Endothelial cell of umbilical vein (primary cell): Measurements from ENCODE around the gene HSD3B7. TPM values are rescaled to one million over a fixed set of nuclear protein-coding genes. Genes with fewer than 3 reads are reported as not detected.

Experiments used
- BruUV-seq: library from RNA; stranded (reverse); fragments of 400-500 nt; replicated peaks from 2 replicates; lab custom pipeline; 2021; lab: Mats Ljungman, UMichigan
- CTCF ChIA-PET: fragments of 300-600, 350-600 bp; sonication (Branson Sonifier 250); formaldehyde crosslinking; loops from one replicate; lab custom pipeline; 2021; ENCODE audit warnings: antibody characterized with exemption, inconsistent platforms; lab: Charles Lee
- POLR2A ChIA-PET: fragments of 300-600, 350-600 bp; sonication (Branson Sonifier 250); formaldehyde crosslinking; loops from one replicate; lab custom pipeline; 2021; ENCODE audit warnings: antibody characterized with exemption, inconsistent platforms; lab: Charles Lee
- DNase-seq: peaks from one replicate; pipeline ENCODE4 v3.0.0-alpha.2; 2011; ENCODE audit warnings: low read depth, low spot score
- FAIRE-seq: peaks from 2 replicates; lab custom pipeline; 2011; peaks lifted over from hg19 to GRCh38; lab: Jason Lieb, UNC
- H2AFZ ChIP-seq: 2 replicates; pipeline ENCODE4 v1.6.0; 2012; ENCODE audit warnings: low read depth, low read length, control low read depth, inconsistent platforms
- H3K27ac ChIP-seq: 2 replicates; pipeline ENCODE4 v1.5.1; 2011; ENCODE audit warnings: low read depth, mild to moderate bottlenecking, control low read depth, low read length, moderate library complexity; ENCODE audit not compliant: insufficient read depth
- H3K27me3 ChIP-seq, 2 experiments: 2 replicates each; pipeline versions ENCODE4 v1.6.0 to v1.6.1; 2011; ENCODE audit warnings: low read length in 2 of 2, mixed read lengths in 1 of 2; ENCODE audit not compliant: control insufficient read depth in 2 of 2, insufficient read depth in 2 of 2
- H3K36me3 ChIP-seq, 2 experiments: 2 replicates in 1 of 2; 3 replicates in 1 of 2; pipeline ENCODE4 v1.5.1; 2011; ENCODE audit warnings: low read length in 2 of 2, mild to moderate bottlenecking in 1 of 2, moderate library complexity in 1 of 2; ENCODE audit not compliant: control insufficient read depth in 2 of 2, insufficient read depth in 2 of 2; ENCODE audit errors: extremely low read depth in 1 of 2
- H3K4me1 ChIP-seq: 3 replicates; pipeline ENCODE4 v1.5.1; 2011; ENCODE audit warnings: mild to moderate bottlenecking, low read length; ENCODE audit not compliant: control insufficient read depth, insufficient read depth; ENCODE audit errors: extremely low read depth
- H3K4me2 ChIP-seq: 2 replicates; pipeline ENCODE4 v1.6.1; 2011; ENCODE audit warnings: low read length, control low read depth, mixed read lengths; ENCODE audit not compliant: insufficient read depth
- H3K4me3 ChIP-seq, 3 experiments: fragments of 200-600 bp in 1 of 3; sonication (generic), shearing (Covaris generic) in 1 of 3; replicated peaks in 1 of 3; 2 replicates each; pipeline ENCODE4 v1.5.1; 2011 to 2016; ENCODE audit warnings: control low read depth in 3 of 3, low read length in 3 of 3, mild to moderate bottlenecking in 2 of 3, inconsistent platforms in 1 of 3, low read depth in 1 of 3, moderate library complexity in 1 of 3; ENCODE audit not compliant: insufficient read depth in 1 of 3
- H3K79me2 ChIP-seq: 2 replicates; pipeline ENCODE4 v1.6.0; 2012; ENCODE audit warnings: low read length, inconsistent platforms; ENCODE audit not compliant: control insufficient read depth, insufficient read depth
- H3K9ac ChIP-seq: replicated peaks from 2 replicates; pipeline ENCODE3; 2011; ENCODE audit warnings: low read length, control low read depth; ENCODE audit not compliant: insufficient read depth; ENCODE audit errors: extremely low read depth
- H3K9me1 ChIP-seq: replicated peaks from 3 replicates; pipeline ENCODE4 v1.6.0; 2011; ENCODE audit warnings: mild to moderate bottlenecking, low read length; ENCODE audit not compliant: control insufficient read depth, insufficient read depth; ENCODE audit errors: extremely low read depth
- H3K9me3 ChIP-seq: replicated peaks from 2 replicates; pipeline ENCODE4 v1.5.1; 2012; ENCODE audit warnings: low read length, inconsistent platforms; ENCODE audit not compliant: control insufficient read depth, insufficient read depth
- H4K20me1 ChIP-seq: replicated peaks from 2 replicates; pipeline ENCODE3; 2011; ENCODE audit warnings: mild to moderate bottlenecking, low read length; ENCODE audit not compliant: control insufficient read depth, insufficient read depth; ENCODE audit errors: extremely low read depth
- EZH2 ChIP-seq: IDR thresholded peaks from 2 replicates; pipeline ENCODE4 v1.6.1; 2012; ENCODE audit warnings: borderline replicate concordance, low read depth, mild to moderate bottlenecking, moderate library complexity, low read length, inconsistent platforms; ENCODE audit not compliant: severe bottlenecking
- FOS ChIP-seq: IDR thresholded peaks from 2 replicates; pipeline ENCODE4 v1.6.1; 2011; ENCODE audit warnings: mild to moderate bottlenecking, low read length, moderate library complexity, borderline replicate concordance; ENCODE audit not compliant: insufficient read depth
- GATA2 ChIP-seq: IDR thresholded peaks from 2 replicates; pipeline ENCODE4 v1.7.0; 2011; ENCODE audit warnings: low read depth, mild to moderate bottlenecking, moderate library complexity, mixed read lengths, low read length; ENCODE audit not compliant: insufficient read length, insufficient read depth
- JUN ChIP-seq: IDR thresholded peaks from 2 replicates; pipeline ENCODE4 v1.6.1; 2011; ENCODE audit warnings: borderline replicate concordance, low read depth; ENCODE audit not compliant: insufficient read length, insufficient read depth
- MYC ChIP-seq: IDR thresholded peaks from one replicate; pipeline ENCODE4 v1.6.1; 2011; ENCODE audit warnings: mild to moderate bottlenecking, low read depth, low read length
- POLR2AphosphoS5 ChIP-seq: IDR thresholded peaks from 2 replicates; pipeline ENCODE4 v1.6.1; 2012; ENCODE audit warnings: low read depth, mild to moderate bottlenecking, control low read depth, low read length, moderate library complexity; ENCODE audit not compliant: insufficient read depth
- dilution Hi-C: fragments of 300-500 bp; cut with MboI; formaldehyde crosslinking; loops from one replicate; pipeline ENCODE4 v1.15.0; 2019; ENCODE audit warnings: low sequenced_read_pairs; ENCODE audit not compliant: extremely low pct_ligation_motif_present
- intact Hi-C: fragments of 100-400 bp; cut with micrococcal nuclease; formaldehyde crosslinking; loops from one replicate; pipeline ENCODE4 v1.10.0; 2022
- polyA plus RNA-seq, 4 experiments: library from polyadenylated mRNA; depleted of rRNA in 3 of 4; stranded (reverse) in 3 of 4; unstranded in 1 of 4; fragments of >200 nt; gene quantifications; 2 replicates each; pipeline versions ENCODE4 v1.2.1 to v1.2.3, GENCODE V29; 2011 to 2012; ENCODE audit warnings: missing spikeins in 1 of 4
- total RNA-seq: library from RNA; stranded (reverse); gene quantifications from 2 replicates; pipeline ENCODE4 v1.2.3, GENCODE V29; 2021
- TF ChIP-seq, protein P1 (sequence below): IDR thresholded peaks from 2 replicates; pipeline ENCODE4 v1.6.1; 2011; ENCODE audit not compliant: insufficient read depth, insufficient read length

The HSD3B7 gene
- total and polyA plus RNA-seq, 2 donors (not counting 3 experiments of a cell fraction or from before 2014, with no cell fraction given) = 3.5 to 4.8 TPM

DNA sequence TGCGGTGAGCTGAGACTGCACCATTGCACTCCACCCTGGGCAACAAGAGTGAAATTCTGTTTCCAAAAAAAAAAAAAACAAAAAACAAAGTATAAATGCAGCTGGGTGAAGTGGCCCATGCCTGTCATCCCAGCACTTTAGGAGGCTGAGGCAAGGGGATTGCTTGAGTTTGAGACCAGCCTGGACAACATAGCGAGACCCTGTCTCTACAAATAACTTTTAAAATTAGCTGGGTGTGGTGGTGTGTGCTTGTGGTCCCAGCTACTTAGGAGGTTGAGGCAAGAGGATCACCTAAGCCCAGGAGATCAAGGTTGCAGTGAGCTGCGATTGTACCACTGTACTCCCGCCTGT, 38.2 kb downstream of the HSD3B7 start:
- Histone ChIP-seq H3K27me3 (no peaks in the 10 kb centered on the region), H3K4me2 (no peak overlapping the region), H3K4me1 (no peaks in the 10 kb centered on the region), H2AFZ (no peak overlapping the region), H3K27ac (no peak overlapping the region), H3K4me3 (no peak overlapping the region), H3K9me1 (no peaks in the 10 kb centered on the region), H3K36me3 (no peaks in the 10 kb centered on the region), H3K9me3 (no peaks in the 10 kb centered on the region), H3K9ac (no peak overlapping the region), H3K79me2 (no peaks in the 10 kb centered on the region), H4K20me1 (no peaks in the 10 kb centered on the region)
- dilution Hi-C loops (no loop called here), intact Hi-C loops (no loop called here)
- CTCF ChIA-PET = interaction anchor here (0.6 to 1.2 kb wide), 3 partner anchors 16 to 116 kb away, joined by 3 to 5 read pairs (median 3); partner anchors contain the start of gene HSD3B7
- DNase-seq (no peak), FAIRE-seq (no peak)
- TF ChIP-seq GATA2 = no peak
- no peak for TF ChIP-seq MYC
- TF ChIP-seq, protein P1, sequence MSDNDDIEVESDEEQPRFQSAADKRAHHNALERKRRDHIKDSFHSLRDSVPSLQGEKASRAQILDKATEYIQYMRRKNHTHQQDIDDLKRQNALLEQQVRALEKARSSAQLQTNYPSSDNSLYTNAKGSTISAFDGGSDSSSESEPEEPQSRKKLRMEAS = no peak
- TF ChIP-seq JUN = no peak
- POLR2A ChIA-PET = no interaction called here
- BruUV-seq = no TSS peak

DNA sequence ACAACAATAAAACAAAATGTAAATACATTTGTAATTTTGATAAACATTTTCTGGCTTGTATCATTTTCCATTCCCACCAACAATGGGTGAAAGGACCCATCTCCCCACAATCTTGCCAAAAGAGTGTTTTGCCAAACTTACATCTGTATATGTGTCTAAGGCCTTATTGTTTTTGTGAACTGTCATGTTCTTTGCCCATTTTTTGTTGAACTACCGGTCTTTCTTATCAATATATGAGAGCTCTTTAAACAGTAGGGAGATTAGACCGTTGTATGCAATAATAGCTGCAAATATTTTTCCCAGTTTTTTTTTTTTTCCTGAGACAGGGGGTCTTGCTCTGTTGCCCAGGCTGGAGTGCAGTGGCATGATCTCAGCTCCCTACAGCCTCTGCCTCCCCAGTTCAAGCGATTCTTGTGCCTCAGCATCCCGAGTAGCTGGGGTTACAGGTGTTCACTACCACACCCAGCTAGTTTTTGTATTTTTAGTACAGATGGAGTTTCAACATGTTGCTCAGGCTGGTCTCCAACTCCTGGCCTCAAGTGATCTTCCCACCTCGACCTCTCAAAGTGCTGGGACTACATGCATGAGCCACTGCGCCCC, 38.7 kb downstream of the HSD3B7 start:
- BruUV-seq = no TSS peak
- TF ChIP-seq FOS (no peak), MYC (no peak), EZH2 (no peak), POLR2AphosphoS5 (no peak)
- FAIRE-seq (no peak), DNase-seq (no peak)
- Histone ChIP-seq H3K27ac (no peak overlapping the region), H3K36me3 (no peaks in the 10 kb centered on the region), H3K4me3 (no peak overlapping the region), H3K9me3 (no peaks in the 10 kb centered on the region), H3K4me2 (no peak overlapping the region), H3K9ac (no peak overlapping the region), H2AFZ (no peak overlapping the region), H4K20me1 (no peaks in the 10 kb centered on the region), H3K4me1 (no peaks in the 10 kb centered on the region), H3K79me2 (no peaks in the 10 kb centered on the region), H3K27me3 (no peaks in the 10 kb centered on the region), H3K9me1 (no peaks in the 10 kb centered on the region)
- dilution Hi-C loops = no loop called here
- intact Hi-C loops = no loop called here
- ChIA-PET POLR2A (no interaction called here), CTCF (interaction anchor here (0.6 to 1.2 kb wide), 3 partner anchors 17 to 116 kb away, joined by 3 to 5 read pairs (median 3); partner anchors contain the start of gene HSD3B7)
